Ammon's horn (tissue), 1 donor: ENCODE results near the gene EMX1.

Experiments used
- DNase-seq: peaks from one replicate; pipeline ENCODE4 v3.0.0-alpha.2; 2016; ENCODE audit warnings: low spot score

EMX1 gene

GRCh38 chr2:72924353-72925240 is 7.3 kb downstream of the EMX1 start:
- DNase-seq, result no peak

DNA sequence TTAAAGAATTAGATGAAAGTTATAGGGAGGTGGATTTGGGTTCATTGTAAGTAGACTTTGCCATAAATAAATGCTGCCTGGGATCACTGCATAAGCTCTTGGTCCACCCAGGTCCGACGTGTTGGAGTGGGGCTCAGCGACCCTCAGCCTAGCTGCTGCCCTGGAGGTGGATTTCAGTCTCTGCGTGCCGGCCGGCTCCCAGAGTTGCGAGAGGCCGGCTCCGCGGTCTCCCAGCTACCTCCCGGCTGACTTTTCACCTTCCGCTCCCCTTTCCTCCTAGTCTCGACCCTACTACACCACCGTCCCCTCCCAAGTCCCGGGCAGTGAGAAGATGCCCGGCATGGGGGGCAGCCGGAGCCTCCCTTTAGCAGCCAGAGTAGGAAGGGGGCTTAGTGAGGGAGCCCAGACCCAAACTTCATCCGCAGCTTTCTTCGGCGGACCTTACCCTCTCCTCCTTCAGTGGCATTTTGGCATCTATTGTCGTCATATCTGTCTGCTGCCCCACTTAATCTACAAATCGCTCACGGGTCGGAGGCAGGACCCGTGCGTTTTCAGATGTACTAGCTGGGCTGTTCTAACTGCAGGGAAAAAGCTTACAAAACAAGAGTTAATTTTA is 8.1 kb downstream of the EMX1 start:
- DNase-seq, result no peak

GRCh38 chr2:72926368-72926767 is 9.0 kb downstream of the EMX1 start:
- DNase-seq, result no peak

- no peak for DNase-seq
Observed at GRCh38 chr2:72926811-72927465, 9.6 kb downstream of the EMX1 start.

- no peak for DNase-seq
Observed at GRCh38 chr2:72927619-72928550, 10.6 kb downstream of the EMX1 start.

GRCh38 chr2:72929010-72929409 is 11.7 kb downstream of the EMX1 start:
- DNase-seq, result no peak

GRCh38 chr2:72931280-72931910 is 14.1 kb downstream of the EMX1 start:
- no peak for DNase-seq

DNA sequence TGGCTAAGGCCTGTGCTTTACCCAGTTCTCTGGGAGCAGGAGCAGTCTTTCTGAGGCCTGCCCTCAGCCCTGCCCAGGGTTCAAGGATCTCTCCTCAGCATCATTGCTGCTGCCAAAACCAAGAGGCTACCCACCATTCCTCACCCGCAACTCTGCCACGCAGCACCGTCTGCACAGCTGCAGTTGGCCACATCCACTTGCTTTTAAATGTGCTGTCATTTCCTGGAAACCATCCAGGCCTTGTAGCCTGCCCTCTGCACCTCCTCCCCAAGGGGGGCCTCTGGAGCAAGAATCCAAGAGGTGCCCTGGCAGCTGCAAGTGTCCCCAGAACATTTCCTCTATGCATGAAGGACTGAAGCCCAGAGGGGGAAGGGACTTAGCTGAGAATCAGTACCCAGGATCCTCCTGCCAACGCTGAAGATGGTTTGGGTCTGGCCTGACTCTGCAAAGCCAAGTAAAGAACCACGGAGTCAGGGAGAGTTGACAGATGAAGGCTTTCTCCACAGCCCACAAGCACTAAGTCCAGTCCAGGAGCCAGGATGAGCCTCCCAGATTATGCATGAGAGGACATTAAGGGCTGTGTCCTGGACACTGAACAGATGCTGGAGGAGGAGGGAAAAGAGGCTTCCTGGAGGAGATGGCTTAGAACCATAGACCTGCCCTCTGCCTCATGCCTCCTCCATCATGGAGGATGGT is 14.9 kb downstream of the EMX1 start:
- no peak for DNase-seq

DNA sequence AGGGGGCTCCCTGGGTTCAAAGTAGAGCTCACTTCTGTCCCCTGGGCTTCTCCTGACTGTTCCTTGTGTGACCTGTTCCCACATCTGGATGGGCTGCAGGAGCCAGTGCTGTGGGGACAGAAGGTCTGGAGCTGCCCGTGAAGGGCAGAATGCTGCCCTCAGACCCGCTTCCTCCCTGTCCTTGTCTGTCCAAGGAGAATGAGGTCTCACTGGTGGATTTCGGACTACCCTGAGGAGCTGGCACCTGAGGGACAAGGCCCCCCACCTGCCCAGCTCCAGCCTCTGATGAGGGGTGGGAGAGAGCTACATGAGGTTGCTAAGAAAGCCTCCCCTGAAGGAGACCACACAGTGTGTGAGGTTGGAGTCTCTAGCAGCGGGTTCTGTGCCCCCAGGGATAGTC is 15.5 kb downstream of the EMX1 start:
- no peak for DNase-seq

DNA sequence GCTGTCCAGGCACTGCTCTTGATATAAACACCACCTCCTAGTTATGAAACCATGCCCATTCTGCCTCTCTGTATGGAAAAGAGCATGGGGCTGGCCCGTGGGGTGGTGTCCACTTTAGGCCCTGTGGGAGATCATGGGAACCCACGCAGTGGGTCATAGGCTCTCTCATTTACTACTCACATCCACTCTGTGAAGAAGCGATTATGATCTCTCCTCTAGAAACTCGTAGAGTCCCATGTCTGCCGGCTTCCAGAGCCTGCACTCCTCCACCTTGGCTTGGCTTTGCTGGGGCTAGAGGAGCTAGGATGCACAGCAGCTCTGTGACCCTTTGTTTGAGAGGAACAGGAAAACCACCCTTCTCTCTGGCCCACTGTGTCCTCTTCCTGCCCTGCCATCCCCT is 15.9 kb downstream of the EMX1 start:
- no peak for DNase-seq

DNA sequence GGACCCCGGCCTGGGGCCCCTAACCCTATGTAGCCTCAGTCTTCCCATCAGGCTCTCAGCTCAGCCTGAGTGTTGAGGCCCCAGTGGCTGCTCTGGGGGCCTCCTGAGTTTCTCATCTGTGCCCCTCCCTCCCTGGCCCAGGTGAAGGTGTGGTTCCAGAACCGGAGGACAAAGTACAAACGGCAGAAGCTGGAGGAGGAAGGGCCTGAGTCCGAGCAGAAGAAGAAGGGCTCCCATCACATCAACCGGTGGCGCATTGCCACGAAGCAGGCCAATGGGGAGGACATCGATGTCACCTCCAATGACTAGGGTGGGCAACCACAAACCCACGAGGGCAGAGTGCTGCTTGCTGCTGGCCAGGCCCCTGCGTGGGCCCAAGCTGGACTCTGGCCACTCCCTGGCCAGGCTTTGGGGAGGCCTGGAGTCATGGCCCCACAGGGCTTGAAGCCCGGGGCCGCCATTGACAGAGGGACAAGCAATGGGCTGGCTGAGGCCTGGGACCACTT is 16.4 kb downstream of the EMX1 start:
- DNase-seq, result no peak

GRCh38 chr2:72934683-72935610 is 17.6 kb downstream of the EMX1 start:
- DNase-seq, result no peak

DNA sequence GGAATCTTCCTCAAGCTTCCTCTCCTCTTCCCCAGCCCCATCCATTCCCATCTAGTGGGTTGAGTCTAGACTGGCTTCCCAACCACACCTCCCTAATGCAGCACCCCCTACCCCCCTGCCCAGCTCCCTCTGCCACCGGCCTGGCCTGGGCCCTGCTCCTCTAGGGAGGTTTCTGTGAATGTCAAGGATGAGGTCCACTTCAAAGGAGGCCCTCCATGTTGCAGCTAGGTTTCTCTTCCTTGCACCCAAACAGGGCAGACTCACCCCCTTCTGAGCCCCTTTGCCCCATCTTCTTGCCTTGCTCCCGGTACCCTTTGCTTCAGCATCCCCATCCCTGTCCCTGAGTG is 18.3 kb downstream of the EMX1 start:
- DNase-seq, result no peak

GRCh38 chr2:72936660-72937355 is 19.5 kb downstream of the EMX1 start:
- DNase-seq, result no peak

DNA sequence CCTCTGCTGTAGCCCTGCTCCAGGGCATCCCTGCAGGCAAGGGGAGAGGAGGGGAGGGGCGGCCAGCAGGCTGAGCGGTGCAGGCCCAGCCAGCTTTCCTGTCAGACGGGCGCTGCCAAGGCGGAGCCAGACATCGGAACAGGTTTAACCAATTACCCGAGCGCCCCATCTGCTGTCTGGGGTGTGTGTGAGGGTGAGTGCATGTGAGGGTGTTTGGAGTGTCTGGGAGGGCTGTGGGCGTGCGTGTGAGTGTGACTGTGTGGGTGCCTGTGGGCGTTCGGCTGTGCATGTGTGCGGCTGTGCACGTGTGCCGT is 20.0 kb downstream of the EMX1 start:
- no peak for DNase-seq

- no peak for DNase-seq
Observed at GRCh38 chr2:72938455-72938854, 21.1 kb downstream of the EMX1 start.

GRCh38 chr2:72940361-72940760 is 23.0 kb downstream of the EMX1 start:
- DNase-seq, result no peak

DNA sequence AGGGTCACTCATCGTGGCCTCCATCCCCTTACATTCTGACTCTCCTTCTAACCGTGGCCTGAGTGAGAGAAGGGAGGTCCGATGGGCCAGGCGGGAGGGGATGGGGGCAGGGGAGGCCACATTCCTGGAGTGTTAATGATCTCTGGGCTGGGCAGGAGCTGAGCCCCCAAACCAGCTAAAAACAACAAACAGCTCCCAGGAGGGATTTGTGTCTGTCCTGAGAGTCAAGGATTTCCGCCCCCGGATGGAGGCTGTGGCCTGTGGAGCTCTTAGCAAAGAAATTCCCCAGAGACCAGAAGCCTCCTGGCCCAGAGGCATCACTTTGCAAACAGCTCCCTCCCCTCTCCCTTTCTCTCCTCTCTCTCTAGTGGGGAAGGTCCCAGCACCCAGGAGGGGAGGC is 23.5 kb downstream of the EMX1 start:
- DNase-seq, result no peak

DNA sequence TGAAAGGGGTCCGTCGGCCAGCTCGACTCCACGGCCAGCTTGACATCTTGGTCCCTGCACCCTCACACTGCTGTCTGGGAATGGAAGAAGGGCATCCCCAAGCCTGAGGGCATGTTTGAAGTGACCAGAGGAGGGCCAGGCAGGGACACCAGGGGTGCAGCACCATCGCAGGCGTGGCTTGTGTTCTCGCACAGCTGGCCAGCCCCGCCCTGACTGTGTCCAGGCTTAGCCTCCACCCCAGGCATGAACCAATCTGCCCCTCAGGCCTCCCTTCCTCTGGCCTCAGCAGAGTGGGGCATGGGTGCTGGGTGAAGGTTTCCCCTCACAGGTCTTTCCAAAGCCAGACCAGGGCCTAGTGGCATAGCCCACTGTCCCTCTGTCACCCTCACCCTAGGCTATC is 25.0 kb downstream of the EMX1 start:
- DNase-seq, result no peak
